PC-3 (cell line): ENCODE results near the gene ITSN1.

Source experiments
- EZH2 ChIP-seq: fragments of 300-600 bp; sonication (generic); IDR thresholded peaks from one replicate; pipeline ENCODE4 v1.6.1; 2017; ENCODE audit warnings: antibody characterized with exemption, mild to moderate bottlenecking, low read length; ENCODE audit not compliant: unreplicated experiment
- TF ChIP-seq, protein P1 (sequence below): fragments of 300-600 bp; sonication (generic); conservative IDR thresholded peaks from 2 replicates; pipeline ENCODE4 v1.5.1; 2017; ENCODE audit warnings: antibody characterized with exemption, low read depth, mild to moderate bottlenecking, low read length

DNA sequence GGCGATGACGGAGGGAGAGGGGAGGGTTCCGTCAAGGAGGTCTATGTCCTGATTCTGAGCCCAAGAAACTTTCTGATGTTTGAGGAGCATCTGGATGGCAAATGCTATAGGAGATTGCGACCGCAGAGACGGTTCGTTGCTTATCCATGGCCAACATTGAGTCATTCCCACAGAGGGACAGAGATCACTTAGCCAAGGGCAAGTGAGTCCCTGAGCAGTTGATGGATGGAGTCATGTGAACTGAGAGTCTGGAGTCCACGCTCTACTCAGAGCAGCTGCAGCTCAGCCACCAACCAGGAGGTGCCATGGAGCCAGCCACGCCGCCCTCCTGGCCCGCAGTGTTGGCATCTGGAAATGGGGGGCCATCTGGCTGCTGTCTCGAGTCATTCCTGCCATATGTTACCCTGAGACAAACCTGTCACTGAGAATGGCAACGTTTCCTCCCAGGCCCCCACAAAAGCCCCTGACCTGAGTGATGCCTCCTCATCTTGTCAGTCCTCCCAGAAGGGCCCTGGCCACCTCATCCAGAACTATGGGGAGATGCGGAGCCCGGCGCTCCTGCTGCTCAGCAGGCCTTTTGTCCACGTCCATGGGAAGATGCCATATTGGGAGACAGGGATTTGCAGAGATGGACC, 214.7 kb downstream of the ITSN1 start:
- TF ChIP-seq, protein P1, sequence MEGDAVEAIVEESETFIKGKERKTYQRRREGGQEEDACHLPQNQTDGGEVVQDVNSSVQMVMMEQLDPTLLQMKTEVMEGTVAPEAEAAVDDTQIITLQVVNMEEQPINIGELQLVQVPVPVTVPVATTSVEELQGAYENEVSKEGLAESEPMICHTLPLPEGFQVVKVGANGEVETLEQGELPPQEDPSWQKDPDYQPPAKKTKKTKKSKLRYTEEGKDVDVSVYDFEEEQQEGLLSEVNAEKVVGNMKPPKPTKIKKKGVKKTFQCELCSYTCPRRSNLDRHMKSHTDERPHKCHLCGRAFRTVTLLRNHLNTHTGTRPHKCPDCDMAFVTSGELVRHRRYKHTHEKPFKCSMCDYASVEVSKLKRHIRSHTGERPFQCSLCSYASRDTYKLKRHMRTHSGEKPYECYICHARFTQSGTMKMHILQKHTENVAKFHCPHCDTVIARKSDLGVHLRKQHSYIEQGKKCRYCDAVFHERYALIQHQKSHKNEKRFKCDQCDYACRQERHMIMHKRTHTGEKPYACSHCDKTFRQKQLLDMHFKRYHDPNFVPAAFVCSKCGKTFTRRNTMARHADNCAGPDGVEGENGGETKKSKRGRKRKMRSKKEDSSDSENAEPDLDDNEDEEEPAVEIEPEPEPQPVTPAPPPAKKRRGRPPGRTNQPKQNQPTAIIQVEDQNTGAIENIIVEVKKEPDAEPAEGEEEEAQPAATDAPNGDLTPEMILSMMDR: no peak
- no peak for TF ChIP-seq EZH2
